BJ (cell line): ENCODE data around the gene CES5A. TPM values are rescaled to one million over a fixed set of nuclear protein-coding genes. Genes with fewer than 3 reads are reported as not detected.
"Not testable (repeated sequence)": the region's sequence is repeated elsewhere in the genome, so short reads cannot be mapped to it uniquely, and the experiment has no call there.

Experiments
- CTCF ChIA-PET: fragments of 350-600 bp; formaldehyde crosslinking; extraction: SDS; loops from one replicate; lab custom pipeline; 2021; ENCODE audit warnings: antibody characterized with exemption, inconsistent platforms; lab: Yijun Ruan, JAX
- POLR2A ChIA-PET: fragments of 300-600 bp; sonication (Branson Sonifier 250); formaldehyde crosslinking; extraction: SDS; loops from one replicate; lab custom pipeline; 2021; ENCODE audit warnings: antibody characterized with exemption; lab: Charles Lee
- DNase-seq: peaks from one replicate; pipeline ENCODE4 v3.0.0-alpha.2; 2011; ENCODE audit warnings: low read depth
- H3K27me3 ChIP-seq: 2 replicates; pipeline ENCODE4 v1.6.0; 2011; ENCODE audit warnings: low read length; ENCODE audit not compliant: control insufficient read depth, insufficient read depth
- H3K36me3 ChIP-seq: 2 replicates; pipeline ENCODE4 v1.5.1; 2011; ENCODE audit warnings: low read length; ENCODE audit not compliant: control insufficient read depth, insufficient read depth
- H3K4me3 ChIP-seq: 2 replicates; pipeline ENCODE4 v1.5.1; 2011; ENCODE audit warnings: low read depth, mild to moderate bottlenecking, control low read depth, low read length
- CTCF ChIP-seq: IDR thresholded peaks from 2 replicates; pipeline ENCODE4 v1.5.1; 2011; ENCODE audit warnings: low read depth, mild to moderate bottlenecking, control low read depth, inconsistent platforms, low read length, moderate library complexity; ENCODE audit not compliant: insufficient read depth
- polyA plus RNA-seq: library from polyadenylated mRNA; depleted of rRNA; stranded (reverse); fragments of >200 nt; gene quantifications from 2 replicates; pipeline ENCODE4 v1.2.3, GENCODE V29; 2011

Gene CES5A
- polyA plus RNA-seq, 1 experiment, result not detected

GRCh38 chr16:55830658-55831294 lies 44.4 kb downstream of the CES5A start:
- no peaks in the 10 kb centered on the region for H3K36me3 ChIP-seq
- TF ChIP-seq CTCF, result no peak
- POLR2A ChIA-PET, result no interaction called here
- no peak for DNase-seq
- no peaks in the 10 kb centered on the region for H3K27me3 ChIP-seq
- H3K4me3 ChIP-seq, result no peak overlapping the region
- CTCF ChIA-PET, result no interaction called here

GRCh38 chr16:55829232-55829631 lies 45.9 kb downstream of the CES5A start:
- DNase-seq, H3K36me3 ChIP-seq, H3K27me3 ChIP-seq, H3K4me3 ChIP-seq, POLR2A ChIA-PET: not testable (repeated sequence)
- CTCF ChIA-PET, result interaction anchor here (1.7 kb wide), 1 partner anchor 13 kb away, joined by 6 read pairs; no protein-coding TSS in a partner anchor

GRCh38 chr16:55828680-55829079 lies 46.5 kb downstream of the CES5A start:
- H3K36me3 ChIP-seq, result no peaks in the 10 kb centered on the region
- ChIA-PET CTCF (interaction anchor here (1.7 kb wide), 1 partner anchor 13 kb away, joined by 6 read pairs; no protein-coding TSS in a partner anchor), POLR2A (no interaction called here)
- no peak overlapping the region for H3K4me3 ChIP-seq
- TF ChIP-seq CTCF, result no peak
- no peaks in the 10 kb centered on the region for H3K27me3 ChIP-seq
- no peak for DNase-seq

- ChIA-PET CTCF (interaction anchor here (1.2 kb wide), 1 partner anchor 122 kb away, joined by 3 read pairs; no protein-coding TSS in a partner anchor), POLR2A (no interaction called here)
- H3K4me3 ChIP-seq, result no peak overlapping the region
- no peak for DNase-seq
- no peaks in the 10 kb centered on the region for H3K36me3 ChIP-seq
- no peaks in the 10 kb centered on the region for H3K27me3 ChIP-seq
- TF ChIP-seq CTCF, result no peak
Observed at GRCh38 chr16:55825115-55825728, 50.0 kb downstream of the CES5A start.

GRCh38 chr16:55824473-55825000 lies 50.6 kb downstream of the CES5A start:
- POLR2A ChIA-PET, result no interaction called here
- CTCF ChIA-PET, result interaction anchor here (1.2 kb wide), 1 partner anchor 121 kb away, joined by 3 read pairs; no protein-coding TSS in a partner anchor
- no peak for TF ChIP-seq CTCF

More at GRCh38 chr16:55824473-55825000, 50.6 kb downstream of the CES5A start:
- Histone ChIP-seq H3K36me3 (no peaks in the 10 kb centered on the region), H3K27me3 (no peaks in the 10 kb centered on the region), H3K4me3 (no peak overlapping the region)
- DNase-seq, result no peak
